NB4 (cell line): ENCODE measurements around the gene MINDY3.

Experiments used
- DNase-seq: peaks from one replicate; pipeline ENCODE4 v3.0.0; 2010; ENCODE audit warnings: low read depth
- H3K4me3 ChIP-seq: one replicate; pipeline ENCODE4 v1.5.1; 2011; ENCODE audit warnings: mild to moderate bottlenecking, low read depth, low read length, moderate library complexity
- CTCF ChIP-seq: IDR thresholded peaks from one replicate; pipeline ENCODE4 v1.5.1; 2012; ENCODE audit warnings: low read depth, low read length
- MAX ChIP-seq: IDR thresholded peaks from 2 replicates; pipeline ENCODE4 v1.6.1; 2011; ENCODE audit warnings: low read depth, low read length
- MYC ChIP-seq: IDR thresholded peaks from 2 replicates; pipeline ENCODE4 v1.6.1; 2011; ENCODE audit warnings: low read depth, low read length
- POLR2A ChIP-seq: IDR thresholded peaks from 2 replicates; pipeline ENCODE4 v1.6.1; 2011; ENCODE audit warnings: mild to moderate bottlenecking; ENCODE audit not compliant: insufficient read length; ENCODE audit errors: extremely low read depth

Gene MINDY3

GRCh38 chr10:15741581-15741980, 118.7 kb downstream of the MINDY3 start:
- TF ChIP-seq POLR2A (no peak), MYC (no peak), MAX (no peak), CTCF (no peak)
- no peak overlapping the region for H3K4me3 ChIP-seq
- DNase-seq, result no peak

GRCh38 chr10:15740261-15740660, 120.0 kb downstream of the MINDY3 start:
- DNase-seq, result no peak
- no peak overlapping the region for H3K4me3 ChIP-seq
- TF ChIP-seq CTCF, result no peak
- no peak for TF ChIP-seq POLR2A
- TF ChIP-seq MYC, result no peak
- no peak for TF ChIP-seq MAX

GRCh38 chr10:15739254-15739970, 120.9 kb downstream of the MINDY3 start:
- H3K4me3 ChIP-seq, result no peak overlapping the region
- no peak for DNase-seq
- no peak for TF ChIP-seq MYC
- no peak for TF ChIP-seq POLR2A
- TF ChIP-seq CTCF, result no peak
- no peak for TF ChIP-seq MAX

- TF ChIP-seq POLR2A (no peak), MAX (no peak), MYC (no peak), CTCF (no peak)
- no peak overlapping the region for H3K4me3 ChIP-seq
- DNase-seq, result no peak
Measured at GRCh38 chr10:15738270-15738925, 121.9 kb downstream of the MINDY3 start.

GRCh38 chr10:15737656-15738055, 122.7 kb downstream of the MINDY3 start:
- DNase-seq, result peak; percentile 7
- TF ChIP-seq MAX (no peak), POLR2A (no peak), CTCF (no peak), MYC (no peak)
- H3K4me3 ChIP-seq, result no peak overlapping the region
